Activated naive CD4-positive, alpha-beta T cell treated with anti-CD3 and anti-CD28 coated beads, Interleukin-2, amount 50 U/mL, for 72 hours (primary cell): Measurements from ENCODE around the gene OR7G2. TPM values are rescaled to one million over a fixed set of nuclear protein-coding genes. Genes with fewer than 3 reads are reported as not detected.
"Not testable (repeated sequence)": the region's sequence is repeated elsewhere in the genome, so short reads cannot be mapped to it uniquely, and the experiment has no call there.

Experiments used
- ATAC-seq, 2 donors: fragments of 150-1000 bp; cut with Tn5 transposase; 2 replicates each; pipeline ENCODE4 v1.10.0; 2021; ENCODE audit warnings: mild to moderate bottlenecking in 2 of 2, moderate library complexity in 2 of 2
- DNase-seq, 2 donors: peaks; one replicate each; pipeline ENCODE4 v3.0.0; 2021 to 2022; ENCODE audit warnings: low spot score in 2 of 2
- H3K27ac Mint-ChIP-seq, 2 donors: one replicate each; pipeline ENCODE4 v1.8.0; 2022; ENCODE audit warnings: mild to moderate bottlenecking in 2 of 2, mixed read lengths in 2 of 2
- H3K36me3 Mint-ChIP-seq, 2 donors: one replicate each; pipeline ENCODE4 v1.8.0; 2022; ENCODE audit warnings: mixed read lengths in 2 of 2
- H3K9me3 Mint-ChIP-seq, 2 donors: one replicate each; pipeline ENCODE4 v1.8.0; 2022; ENCODE audit warnings: mixed read lengths in 2 of 2
- total RNA-seq, 2 donors: library from RNA; stranded (reverse); gene quantifications; one replicate each; pipeline ENCODE4 v1.2.3, GENCODE V29; 2022

Gene OR7G2
- total RNA-seq, 2 donors from 2014 or later, result not detected

DNA sequence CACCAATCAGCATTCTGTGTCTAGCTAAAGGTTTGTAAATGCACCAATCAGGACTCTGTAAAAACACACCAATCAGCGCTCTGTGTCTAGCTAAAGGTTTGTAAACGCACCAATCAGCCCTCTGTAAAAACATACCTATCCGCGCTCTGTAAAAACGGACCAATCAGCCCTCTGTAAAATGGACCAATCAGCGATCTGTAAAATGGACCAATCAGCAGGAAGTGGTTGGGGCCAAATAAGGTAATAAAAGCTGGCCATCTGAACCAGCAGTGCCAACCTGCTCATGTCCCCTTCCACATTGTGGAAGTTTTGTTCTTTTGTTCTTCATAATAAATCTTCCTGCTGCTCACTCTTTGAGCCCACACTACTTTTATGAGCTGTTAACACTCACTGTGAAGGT is 53.6 kb downstream of the OR7G2 start:
- not testable (repeated sequence) for H3K9me3 Mint-ChIP-seq, H3K36me3 Mint-ChIP-seq, H3K27ac Mint-ChIP-seq

GRCh38 chr19:9052894-9053293 is 54.4 kb downstream of the OR7G2 start:
- no peak for DNase-seq
- Mint-ChIP-seq H3K36me3 (no peaks in the 10 kb centered on the region), H3K27ac (no peak overlapping the region), H3K9me3 (no peaks in the 10 kb centered on the region)
- no peak for ATAC-seq

More for the DNA sequence above, 53.6 kb downstream of the OR7G2 start:
- DNase-seq, ATAC-seq: not testable (repeated sequence)

Other genes with a start within 250 kb of the OR7G2 start
- gene MUC16, start 97.1 kb downstream of the OR7G2 start, total RNA-seq, result under 1 TPM in 1 of 2 donors, not detected in 1; 0.02 TPM
- not detected for gene OR1M1, start 20.4 kb downstream of the OR7G2 start, total RNA-seq
- not detected for gene OR7G1, start 8.3 kb upstream of the OR7G2 start, total RNA-seq
- gene OR7G3, start 19.5 kb upstream of the OR7G2 start, total RNA-seq, result not detected
- gene ZNF317, start 32.9 kb upstream of the OR7G2 start, total RNA-seq, result 10 to 100 TPM; 45.7 to 50.4 TPM
- gene OR7D2, start 71.5 kb upstream of the OR7G2 start, total RNA-seq, result under 1 TPM; 0.08 to 0.57 TPM
- gene OR7D4, start 112.1 kb upstream of the OR7G2 start, total RNA-seq, result not detected
- gene OR7E24, start 143.5 kb upstream of the OR7G2 start, total RNA-seq, result not detected
- gene ZNF699, start 202.4 kb upstream of the OR7G2 start, total RNA-seq, result 1 to 10 TPM; 6.0 to 8.8 TPM
- 1 to 10 TPM; 8.2 to 9.2 TPM for gene ZNF559, start 216.7 kb upstream of the OR7G2 start, total RNA-seq